ENCODE data around the gene UVRAG. TPM values are rescaled to one million over a fixed set of nuclear protein-coding genes. Genes with fewer than 3 reads are reported as not detected.

UVRAG gene
- total and polyA plus RNA-seq, 2 of the 13 experiments (the other 11 are each of a cell fraction or from before 2014, with no cell fraction given) = 9.7 to 17.3 TPM

DNA sequence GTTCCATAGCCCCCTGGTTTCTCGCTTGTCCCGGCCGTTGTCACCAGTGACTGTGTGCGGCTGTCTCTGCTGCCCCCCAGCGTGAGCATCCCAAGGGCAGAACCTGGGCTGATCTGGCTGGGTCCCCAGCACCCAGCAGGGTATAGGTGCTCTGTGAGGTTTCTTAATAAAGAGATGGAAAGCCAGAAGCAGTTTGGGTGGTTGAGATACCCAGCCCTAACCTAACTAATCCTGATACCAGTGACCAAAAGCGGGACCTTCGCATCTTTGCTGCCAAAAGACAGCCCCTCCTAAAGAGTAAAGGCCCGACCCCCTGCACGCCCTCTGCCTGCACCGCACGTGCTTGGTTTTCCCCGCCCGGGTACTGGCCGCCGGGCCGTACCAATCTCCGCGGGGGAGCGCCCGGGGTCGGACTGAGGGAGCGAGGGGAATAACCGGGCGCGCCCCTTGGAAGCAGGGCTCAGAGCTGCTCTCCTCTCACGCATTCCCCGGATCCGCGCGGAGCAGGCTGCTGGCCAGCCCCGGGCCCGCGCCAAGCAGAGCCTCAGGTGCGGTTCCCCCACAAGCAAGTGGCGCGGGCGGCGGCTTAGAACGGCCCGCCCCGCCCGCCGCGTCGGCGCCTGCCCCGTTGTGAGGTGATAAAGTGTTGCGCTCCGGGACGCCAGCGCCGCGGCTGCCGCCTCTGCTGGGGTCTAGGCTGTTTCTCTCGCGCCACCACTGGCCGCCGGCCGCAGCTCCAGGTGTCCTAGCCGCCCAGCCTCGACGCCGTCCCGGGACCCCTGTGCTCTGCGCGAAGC is 46.7 kb upstream of the UVRAG start, which contains the start of gene DGAT2 (continued):
- TF ChIP-seq PAXIP1 (CRISPR knock-in tag; conservative IDR thresholded peaks at IDR 0.05) = peak; percentile 56; the same call in 1 of the 2 replicates
- peak; percentile 91 for TF ChIP-seq CREB3 (CRISPR knock-in tag; IDR thresholded peaks at IDR 0.05)
- peak; percentile 56 for TF ChIP-seq ZBTB7B (CRISPR knock-in tag; IDR thresholded peaks at IDR 0.05)
- TF ChIP-seq TAF15 (IDR thresholded peaks at IDR 0.05; ENCODE audit: low read depth, low read length, poor library complexity, severe bottlenecking) = peak; percentile 55
- peak; percentile 91 for TF ChIP-seq ZNF777 (CRISPR knock-in tag; IDR thresholded peaks at IDR 0.05)
- TF ChIP-seq CHD4 (IDR thresholded peaks at IDR 0.05; ENCODE audit: borderline replicate concordance, low read length) = peak; percentile 78; the same call in 1 of the 2 replicates
- TF ChIP-seq IKZF1 (IDR thresholded peaks at IDR 0.05) = no peak
- TF ChIP-seq ZNF790 (CRISPR knock-in tag; IDR thresholded peaks at IDR 0.05; ENCODE audit: borderline replicate concordance) = peak; percentile 96
- no peak for TF ChIP-seq HBP1 (CRISPR knock-in tag; IDR thresholded peaks at IDR 0.05; ENCODE audit: low read depth)
- no peak for TF ChIP-seq NR2F1 (CRISPR knock-in tag; IDR thresholded peaks at IDR 0.05)
- peak; percentile 74; the same call in 1 of the 2 replicates for TF ChIP-seq ZNF841 (CRISPR knock-in tag; IDR thresholded peaks at IDR 0.05; ENCODE audit: borderline replicate concordance)
- peak; percentile 86 for TF ChIP-seq ARNT2 (CRISPR knock-in tag; IDR thresholded peaks at IDR 0.05; ENCODE audit: low read depth)
- no peak for TF ChIP-seq ZNF30 (CRISPR knock-in tag; IDR thresholded peaks at IDR 0.05)
- TF ChIP-seq MXD3 (CRISPR knock-in tag; IDR thresholded peaks at IDR 0.05) = peak; percentile 97
- TF ChIP-seq ZNF552 (CRISPR knock-in tag; IDR thresholded peaks at IDR 0.05; ENCODE audit: borderline replicate concordance) = no peak
- TF ChIP-seq FUBP1 (CRISPR knock-in tag; IDR thresholded peaks at IDR 0.05; ENCODE audit: borderline replicate concordance) = no peak
- TF ChIP-seq NPAS2 (CRISPR knock-in tag; IDR thresholded peaks at IDR 0.05; ENCODE audit: borderline replicate concordance) = no peak
- no peak for TF ChIP-seq ARNT (IDR thresholded peaks at IDR 0.05)
- TF ChIP-seq ZNF121 (CRISPR knock-in tag; IDR thresholded peaks at IDR 0.05) = peak; percentile 21; the same call in 1 of the 2 replicates
- peak; percentile 87 for TF ChIP-seq REL (CRISPR knock-in tag; conservative IDR thresholded peaks at IDR 0.05)

All from HepG2 (cell line).